HG03575 (cell line): Measurements from ENCODE around the gene USP7.

Experiments
- ATAC-seq: cut with Tn5 transposase; IDR thresholded peaks from one replicate; pipeline ENCODE4 v1.9.1; 2021; ENCODE audit not compliant: unreplicated experiment, insufficient number of reproducible peaks, low FRiP score; ENCODE audit errors: extremely low read depth

The USP7 gene

DNA sequence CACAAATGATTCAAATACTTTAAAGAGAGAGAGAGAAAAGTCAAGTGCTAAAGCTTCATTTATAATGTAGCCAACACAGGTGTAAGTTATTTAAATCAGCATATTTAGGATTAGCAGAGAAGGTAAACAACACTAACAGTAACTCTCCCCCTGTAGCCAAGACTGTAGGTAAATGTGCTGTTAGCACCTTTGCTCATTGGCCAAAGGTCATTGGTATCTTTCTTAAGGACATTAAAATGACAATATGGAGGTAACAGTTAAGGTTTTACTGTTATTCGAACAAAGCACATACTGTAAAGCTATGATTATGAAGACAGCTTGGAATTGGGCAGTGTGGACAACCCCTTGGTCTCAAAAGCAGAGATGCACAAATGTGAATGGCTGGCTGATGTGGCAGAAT, 52.9 kb downstream of the USP7 start:
- ATAC-seq = no peak

GRCh38 chr16:8908810-8909468, 54.8 kb downstream of the USP7 start:
- no peak for ATAC-seq

- no peak for ATAC-seq
Measured at GRCh38 chr16:8907096-8907495, 56.6 kb downstream of the USP7 start.

GRCh38 chr16:8905795-8906591, 57.7 kb downstream of the USP7 start:
- no peak for ATAC-seq

DNA sequence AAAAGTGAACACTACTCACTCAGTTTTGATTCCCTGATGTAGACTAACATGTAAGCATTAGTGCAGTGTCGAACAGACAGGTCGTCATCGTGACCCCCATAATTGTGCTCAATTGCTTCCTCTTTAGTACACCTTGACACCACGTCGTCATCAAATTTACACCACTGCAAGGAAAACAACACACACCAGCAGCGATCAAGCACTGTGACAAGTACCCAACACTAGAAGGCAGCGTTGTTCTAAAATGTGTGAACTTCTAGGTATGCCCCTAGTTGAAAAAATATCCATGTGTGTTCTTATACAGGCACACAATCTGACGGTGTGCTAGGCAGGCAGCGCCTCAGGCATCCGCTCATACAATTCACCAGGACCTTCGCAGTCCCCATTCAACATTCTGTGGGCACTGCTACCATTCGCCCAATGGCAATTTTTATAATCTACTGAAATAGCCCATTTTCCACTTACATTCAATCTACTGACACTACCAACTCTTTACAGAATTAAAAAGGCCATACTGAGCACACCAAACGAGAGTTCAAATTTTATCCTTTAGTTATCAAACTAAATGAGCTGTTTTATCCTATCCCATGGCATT, 58.4 kb downstream of the USP7 start:
- ATAC-seq = no peak

- no peak for ATAC-seq
Measured at GRCh38 chr16:8904018-8904430, 59.7 kb downstream of the USP7 start.

DNA sequence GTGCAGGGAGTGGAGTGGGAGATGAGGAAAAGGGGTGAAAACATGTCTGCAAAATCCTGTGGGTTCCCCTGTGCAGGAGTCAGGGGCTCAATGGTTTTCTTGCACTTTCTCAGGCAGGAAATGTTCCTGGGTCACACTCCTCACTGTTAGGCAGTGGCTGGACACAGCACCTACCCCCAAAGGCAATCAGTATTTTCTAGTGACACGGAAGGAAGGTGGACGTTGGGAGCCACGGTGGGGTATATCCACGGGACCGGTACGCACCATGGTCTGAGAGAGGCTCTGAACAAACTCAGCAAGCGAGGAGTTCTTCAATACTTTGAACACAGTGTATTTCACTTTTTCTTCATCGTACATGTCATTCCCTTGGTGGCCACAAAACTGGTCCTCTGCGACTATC, 60.7 kb downstream of the USP7 start:
- no peak for ATAC-seq

- no peak for ATAC-seq
Measured at GRCh38 chr16:8901320-8901861, 62.3 kb downstream of the USP7 start.

DNA sequence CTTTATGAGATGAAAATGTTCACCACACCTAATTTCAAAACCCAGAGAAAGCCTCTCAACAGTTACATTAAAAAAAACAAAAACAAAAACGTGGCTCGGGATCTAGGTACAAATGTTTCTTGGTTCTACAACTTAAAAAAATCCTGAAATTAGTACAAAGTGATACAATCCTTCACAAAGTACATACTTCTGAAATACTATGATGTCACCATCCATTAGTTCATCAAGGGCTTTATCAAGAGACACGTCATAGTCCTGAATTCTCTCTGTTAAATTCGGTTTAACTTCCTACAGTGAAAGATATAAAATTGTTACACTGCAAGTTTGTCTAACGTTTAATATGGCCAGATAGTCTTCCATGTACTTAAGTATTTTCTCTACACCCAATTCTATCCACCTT, 63.4 kb downstream of the USP7 start:
- ATAC-seq = no peak

DNA sequence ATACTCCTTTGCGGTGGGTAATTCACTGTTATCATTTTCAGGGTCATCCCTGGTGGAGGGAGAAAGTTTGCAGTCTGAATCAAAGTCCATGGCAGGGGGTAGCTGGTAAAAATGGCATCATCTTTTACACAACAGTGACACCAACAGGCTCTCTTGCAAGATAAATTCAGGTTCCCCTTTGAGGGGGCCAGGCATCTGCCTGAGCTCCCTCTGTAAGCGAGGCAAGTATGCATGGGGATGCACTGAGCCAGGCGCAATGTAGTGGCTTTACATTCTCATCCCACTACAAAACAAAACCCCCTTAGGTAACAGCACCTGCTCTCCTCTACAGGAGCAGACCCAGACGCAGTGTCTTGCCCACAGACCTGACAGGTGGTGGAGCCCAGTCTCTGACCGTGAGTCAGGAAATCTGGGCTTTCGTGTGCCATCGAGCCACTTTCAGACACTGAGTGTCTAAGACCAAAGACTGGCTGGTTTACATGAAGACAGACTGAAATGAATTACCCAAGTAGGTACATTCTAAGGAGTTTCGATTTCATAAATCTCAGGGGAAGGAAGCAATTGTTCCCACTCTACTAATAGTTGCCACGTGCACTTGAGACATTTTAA, 63.9 kb downstream of the USP7 start:
- no peak for ATAC-seq

GRCh38 chr16:8898660-8899318, 64.9 kb downstream of the USP7 start:
- ATAC-seq = no peak

DNA sequence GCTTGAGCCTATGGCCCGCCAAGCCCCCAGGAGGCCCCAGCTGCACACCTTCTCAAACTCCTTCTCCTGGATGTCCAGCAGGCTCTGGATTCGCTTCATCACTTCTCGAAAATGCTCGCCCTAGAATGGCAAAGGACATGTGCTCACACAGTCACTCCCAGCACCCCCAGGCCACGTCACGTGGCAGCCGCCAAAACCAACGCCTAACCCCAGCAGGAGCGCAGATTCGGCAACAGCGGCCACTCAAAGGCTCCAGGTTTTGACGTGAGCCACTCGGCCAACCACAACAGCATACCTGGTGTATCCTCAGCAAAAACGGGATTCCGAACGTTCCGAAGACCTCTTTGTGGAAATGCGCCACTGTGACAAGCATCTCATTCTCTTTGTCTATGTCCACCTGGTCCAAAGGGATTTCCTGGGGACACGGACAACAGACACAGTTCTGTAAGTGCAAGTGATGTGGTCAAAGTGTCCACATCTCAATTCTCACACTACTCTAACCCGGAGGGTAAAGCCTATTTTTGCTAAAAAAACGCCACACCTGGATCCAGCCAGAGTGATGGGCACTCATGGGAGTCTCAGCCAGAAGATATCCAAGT, 68.9 kb downstream of the USP7 start:
- ATAC-seq = no peak

- ATAC-seq = no peak
Measured at GRCh38 chr16:8893976-8894690, 69.6 kb downstream of the USP7 start.

DNA sequence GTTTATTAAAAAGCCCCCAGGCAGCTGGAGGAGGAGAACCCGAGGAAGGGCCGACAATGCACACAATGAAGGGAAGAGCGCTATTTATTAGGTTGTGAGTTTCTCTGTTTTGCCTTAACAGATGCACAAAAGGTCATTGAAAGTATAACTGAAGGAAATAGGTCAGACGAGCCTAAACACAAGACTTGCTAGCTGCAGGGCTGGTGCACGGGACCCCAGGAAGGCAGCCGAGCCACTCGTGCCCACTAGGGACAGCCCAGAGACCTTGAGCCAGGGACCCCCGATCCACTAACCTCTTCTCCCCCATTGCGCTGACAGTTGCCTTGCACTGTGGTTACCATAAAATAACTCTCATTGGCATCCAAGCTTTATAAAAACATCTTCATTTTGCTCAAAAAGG, 70.3 kb downstream of the USP7 start:
- no peak for ATAC-seq

DNA sequence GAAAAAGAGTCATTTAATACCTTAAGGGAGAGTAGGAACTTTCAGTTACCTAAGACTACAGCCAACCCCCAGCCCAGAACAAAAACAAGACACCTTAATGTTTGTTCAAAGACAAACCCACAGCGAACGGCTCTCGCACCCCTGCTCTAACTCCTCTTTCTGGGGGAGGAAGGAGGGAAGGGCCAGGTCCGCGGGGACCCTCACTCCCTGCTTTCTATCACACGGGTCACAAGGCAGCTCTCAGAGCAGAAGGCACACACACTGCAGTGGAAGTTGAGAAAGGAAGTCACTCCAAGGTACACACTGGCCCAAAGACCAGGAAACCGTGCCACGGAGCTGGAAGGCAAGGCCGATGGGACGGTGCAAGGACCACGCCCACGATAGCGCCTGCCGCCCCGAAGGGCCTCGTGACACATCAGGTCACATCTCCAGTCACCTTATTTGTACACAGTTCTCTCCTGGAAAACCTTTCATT, 71.6 kb downstream of the USP7 start:
- ATAC-seq = peak; percentile 10

- no peak for ATAC-seq
Measured at GRCh38 chr16:8890549-8890921, 73.2 kb downstream of the USP7 start.

- no peak for ATAC-seq
Measured at GRCh38 chr16:8889893-8890548, 73.7 kb downstream of the USP7 start.
